K562 (cell line): ENCODE results near the gene RAB6B. TPM values are rescaled to one million over a fixed set of nuclear protein-coding genes. Genes with fewer than 3 reads are reported as not detected.

ENCODE experiments used
- ATAC-seq: fragments of 200-7000 bp; cut with Tn5 transposase; 3 replicates; pipeline ENCODE4 v1.9.1; 2020; ENCODE audit warnings: moderate library complexity
- BruUV-seq: library from RNA; stranded (reverse); fragments of 400-500 nt; replicated peaks from 2 replicates; lab custom pipeline; 2021; lab: Mats Ljungman, UMichigan
- CTCF ChIA-PET: fragments of 300-600 bp; formaldehyde crosslinking; extraction: SDS; loops from one replicate; lab custom pipeline; 2021; ENCODE audit warnings: low intra/inter-chr PET ratio; lab: Yijun Ruan, JAX
- POLR2A ChIA-PET: fragments of 300-600, 350-650 bp; sonication (Branson Sonifier 250); formaldehyde crosslinking; extraction: SDS; loops from one replicate; lab custom pipeline; 2021; ENCODE audit warnings: antibody characterized with exemption, inconsistent platforms; lab: Yijun Ruan, JAX
- DNase-seq, 4 experiments: peaks; one replicate each; pipeline versions ENCODE4 v3.0.0 to v3.0.0-alpha.2; 2011 to 2018; ENCODE audit warnings: low spot score in 3 of 4, mixed read lengths in 3 of 4; ENCODE audit errors: extremely low read depth in 1 of 4
- FAIRE-seq: peaks from 2 replicates; lab custom pipeline; 2011; peaks lifted over from hg19 to GRCh38; lab: Jason Lieb, UNC
- H2AFZ ChIP-seq: 2 replicates; pipeline ENCODE4 v1.6.0; 2011; ENCODE audit warnings: low read depth, low read length, control low read depth, inconsistent platforms
- H3K27ac ChIP-seq: fragments of 200-600 bp; 3 replicates; pipeline ENCODE4 v1.8.0; 2011; ENCODE audit warnings: low read depth, mild to moderate bottlenecking, control low read depth, inconsistent platforms, low read length, moderate library complexity, mixed read lengths; ENCODE audit errors: extremely low read depth
- H3K27me3 ChIP-seq, 2 experiments: fragments of 300-600 bp in 1 of 2; 2 replicates in 1 of 2; 3 replicates in 1 of 2; pipeline versions ENCODE4 v1.6.0 to v1.8.0; 2011; ENCODE audit warnings: inconsistent platforms in 2 of 2, low read length in 2 of 2, mild to moderate bottlenecking in 1 of 2, mixed read lengths in 1 of 2, moderate library complexity in 1 of 2; ENCODE audit not compliant: control insufficient read depth in 2 of 2, insufficient read depth in 2 of 2
- H3K36me3 ChIP-seq: fragments of 300-600 bp; 3 replicates; pipeline ENCODE4 v1.8.0; 2011; ENCODE audit warnings: mild to moderate bottlenecking, low read length, inconsistent platforms; ENCODE audit not compliant: control insufficient read depth, insufficient read depth
- H3K4me1 ChIP-seq, 2 experiments: fragments of 200-600 bp in 1 of 2; replicated peaks in 1 of 2; 2 replicates in 1 of 2; 3 replicates in 1 of 2; pipeline versions ENCODE4 v1.5.1 to v1.8.0; 2011; ENCODE audit warnings: inconsistent platforms in 2 of 2, low read length in 2 of 2, mild to moderate bottlenecking in 1 of 2, mixed read lengths in 1 of 2, moderate library complexity in 1 of 2; ENCODE audit not compliant: control insufficient read depth in 2 of 2, insufficient read depth in 2 of 2
- H3K4me2 ChIP-seq: 2 replicates; pipeline ENCODE4 v1.6.1; 2011; ENCODE audit warnings: low read length, control low read depth, inconsistent platforms, mixed read lengths; ENCODE audit not compliant: insufficient read depth
- H3K4me3 ChIP-seq: fragments of 200-600 bp; sonication (generic), shearing (Covaris generic); 2 replicates; pipeline ENCODE4 v1.5.1; 2016; ENCODE audit warnings: control low read depth, inconsistent platforms
- H3K79me2 ChIP-seq: fragments of 200-600 bp; 3 replicates; pipeline ENCODE4 v1.8.0; 2011; ENCODE audit warnings: low read length, inconsistent platforms; ENCODE audit not compliant: control insufficient read depth, insufficient read depth
- H3K9ac ChIP-seq, 2 experiments: 2 replicates each; pipeline versions ENCODE4 v1.6.0 to v1.6.1; 2011; ENCODE audit warnings: low read depth in 2 of 2, low read length in 2 of 2, control low read depth in 1 of 2, inconsistent platforms in 1 of 2, mild to moderate bottlenecking in 1 of 2, mixed read lengths in 1 of 2; ENCODE audit not compliant: insufficient read depth in 1 of 2
- H3K9me1 ChIP-seq: one replicate; pipeline ENCODE4 v1.6.0; 2011; ENCODE audit warnings: inconsistent platforms, mild to moderate bottlenecking, low read length, moderate library complexity; ENCODE audit not compliant: control insufficient read depth, insufficient read depth
- H3K9me3 ChIP-seq: replicated peaks from 2 replicates; pipeline ENCODE4 v1.5.1; 2011; ENCODE audit warnings: low read depth, low read length, inconsistent platforms; ENCODE audit not compliant: control insufficient read depth, insufficient read depth
- H4K20me1 ChIP-seq: replicated peaks from 2 replicates; pipeline ENCODE4 v1.6.1; 2011; ENCODE audit warnings: low read length, inconsistent platforms, mixed read lengths; ENCODE audit not compliant: control insufficient read depth, insufficient read depth
- GATA2 ChIP-seq: sonication (generic); formaldehyde crosslinking; IDR thresholded peaks from 2 replicates; pipeline ENCODE4 v1.4.0; 2020; ENCODE audit warnings: mild to moderate bottlenecking, missing genetic modification reagents
- RBM22 ChIP-seq: fragments of 200-400 bp; formaldehyde crosslinking; IDR thresholded peaks from 2 replicates; pipeline ENCODE4 v1.6.1; 2018; ENCODE audit warnings: low read length, low read depth; ENCODE audit not compliant: poor library complexity, severe bottlenecking
- SMAD3 ChIP-seq: fragments of 450-650 bp; formaldehyde crosslinking; conservative IDR thresholded peaks from 2 replicates; pipeline ENCODE4 v1.4.0; 2020; ENCODE audit warnings: mild to moderate bottlenecking
- WHSC1 ChIP-seq: IDR thresholded peaks from one replicate; pipeline ENCODE4 v1.6.1; 2012; ENCODE audit warnings: low read length, control low read depth, inconsistent platforms
- ZC3H4 ChIP-seq: sonication (generic); formaldehyde crosslinking; IDR thresholded peaks from 2 replicates; pipeline ENCODE4 v1.9.0; 2021; ENCODE audit warnings: missing genetic modification reagents, borderline replicate concordance
- WGBS: fragments of 100-300 bp; shearing (Covaris generic); methylation state at CpG from one replicate; pipeline ENCODE4 v1.1.6; 2016; ENCODE audit warnings: low coverage, mixed read lengths; ENCODE audit not compliant: insufficient coverage; ENCODE audit errors: missing lambda C conversion rate; 5-methylcytosine and 5-hydroxymethylcytosine counted together
- in situ Hi-C: fragments of 300-500 bp; cut with MboI; formaldehyde crosslinking; loops from 4 replicates; pipeline ENCODE4 v1.15.0; 2018; ENCODE audit warnings: inconsistent platforms, mixed read lengths
- intact Hi-C: fragments of 100-400 bp; cut with micrococcal nuclease; formaldehyde crosslinking; loops from 2 replicates; pipeline ENCODE4 v1.14.2; 2022
- polyA plus RNA-seq, 8 experiments: library from polyadenylated mRNA; depleted of rRNA in 4 of 8; stranded (reverse) in 5 of 8; unstranded in 3 of 8; fragments of >200 nt; fragmentation: Nextera tagmentation in 2 of 8; fragmentation: Illumina TruSeq in 1 of 8; extraction: Ambion mirVana in 2 of 8; extraction: Trizol in 1 of 8; gene quantifications; 2 replicates each; pipeline versions ENCODE4 v1.2.1 to v1.2.3, GENCODE V29; 2011 to 2014; ENCODE audit warnings: inconsistent platforms in 1 of 8, missing spikeins in 1 of 8
- total RNA-seq, 7 experiments: library from RNA; depleted of rRNA in 6 of 7; stranded (reverse); fragments of >200 nt in 6 of 7; fragmentation: Illumina TruSeq in 2 of 7; extraction: Trizol in 2 of 7; gene quantifications; 2 replicates each; pipeline versions ENCODE4 v1.2.1 to v1.2.3, GENCODE V29; 2011 to 2021; ENCODE audit warnings: low replicate concordance in 1 of 7
- TF ChIP-seq, protein P1 (sequence below), 2 experiments: fragments of 200-800 bp in 1 of 2; sonication (Bioruptor generic) in 1 of 2; sonication (generic) in 1 of 2; formaldehyde crosslinking in 1 of 2; IDR thresholded peaks in 1 of 2; conservative IDR thresholded peaks in 1 of 2; 2 replicates each; pipeline versions ENCODE4 v1.5.0 to v1.6.1; 2016 to 2020; ENCODE audit warnings: missing compliant biosample characterization in 1 of 2, missing genetic modification characterization in 1 of 2, missing genetic modification reagents in 1 of 2

RAB6B gene
- total and polyA plus RNA-seq, 9 of the 15 experiments (the other 6 are each of a cell fraction or from before 2014, with no cell fraction given), result 0.60 to 18.1 (median 1.5) TPM

GRCh38 chr3:133932009-133932408 is 36.3 kb upstream of the RAB6B start:
- Histone ChIP-seq H3K9me1 (no peaks in the 10 kb centered on the region), H3K9me3 (no peaks in the 10 kb centered on the region), H3K36me3 (no peaks in the 10 kb centered on the region), H3K27me3 (peaks cover 3 to 50% of the 10 kb centered on the region in 2 experiments; a peak in 4 of 5 replicates), H2AFZ (no peak overlapping the region), H3K27ac (no peak overlapping the region), H3K4me3 (no peak overlapping the region), H3K4me2 (no peak overlapping the region), H4K20me1 (no peaks in the 10 kb centered on the region; the same call in 1 of the 2 replicates), H3K9ac (no peak overlapping the region), H3K4me1 (peaks cover 0 to 13% of the 10 kb centered on the region in 2 experiments; a peak in 3 of 5 replicates)
- DNase-seq (no peak), FAIRE-seq (no peak), ATAC-seq (no peak)
- WGBS, result 3% methylated on average over 5 of the region's 6 CpGs
- intact Hi-C loops, result loop anchor here (5.0 to 10.0 kb wide), 2 partner anchors 373 to 445 kb away; no protein-coding TSS in a partner anchor
- ChIA-PET POLR2A (interaction anchor here (1.6 kb wide), 1 partner anchor 11 kb away, joined by 5 read pairs; no protein-coding TSS in a partner anchor), CTCF (interaction anchor here (3.3 kb wide), 1 partner anchor 280 kb away, joined by 13 read pairs; no protein-coding TSS in a partner anchor)
- no TSS peak for BruUV-seq
- in situ Hi-C loops, result no loop called here
- TF ChIP-seq SMAD3 (CRISPR knock-in tag) (no peak), ZC3H4 (CRISPR knock-in tag) (no peak), WHSC1 (no peak), RBM22 (no peak), GATA2 (CRISPR knock-in tag) (no peak)
- TF ChIP-seq, protein P1, sequence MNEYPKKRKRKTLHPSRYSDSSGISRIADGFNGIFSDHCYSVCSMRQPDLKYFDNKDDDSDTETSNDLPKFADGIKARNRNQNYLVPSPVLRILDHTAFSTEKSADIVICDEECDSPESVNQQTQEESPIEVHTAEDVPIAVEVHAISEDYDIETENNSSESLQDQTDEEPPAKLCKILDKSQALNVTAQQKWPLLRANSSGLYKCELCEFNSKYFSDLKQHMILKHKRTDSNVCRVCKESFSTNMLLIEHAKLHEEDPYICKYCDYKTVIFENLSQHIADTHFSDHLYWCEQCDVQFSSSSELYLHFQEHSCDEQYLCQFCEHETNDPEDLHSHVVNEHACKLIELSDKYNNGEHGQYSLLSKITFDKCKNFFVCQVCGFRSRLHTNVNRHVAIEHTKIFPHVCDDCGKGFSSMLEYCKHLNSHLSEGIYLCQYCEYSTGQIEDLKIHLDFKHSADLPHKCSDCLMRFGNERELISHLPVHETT (CRISPR knock-in tag; conservative IDR thresholded peaks at IDR 0.05 in 1 of 2, IDR thresholded peaks at IDR 0.05 in 1 of 2), result no peak
- TF ChIP-seq, all 486 proteins: peak for 0
- H3K79me2 ChIP-seq, result no peaks in the 10 kb centered on the region
